H1 (cell line): Measurements from ENCODE around the gene ENOPH1. TPM values are rescaled to one million over a fixed set of nuclear protein-coding genes. Genes with fewer than 3 reads are reported as not detected.

Experiments
- JUND ChIP-seq: IDR thresholded peaks from 2 replicates; pipeline ENCODE4 v1.6.1; 2011; ENCODE audit warnings: mild to moderate bottlenecking, improper control_type of control experiment, low read length
- SRF ChIP-seq: IDR thresholded peaks from 2 replicates; pipeline ENCODE4 v1.6.1; 2011; ENCODE audit warnings: mild to moderate bottlenecking, low read depth, low read length, moderate library complexity
- TCF12 ChIP-seq: IDR thresholded peaks from 2 replicates; pipeline ENCODE4 v1.6.1; 2011; ENCODE audit warnings: low read depth, mild to moderate bottlenecking, low read length
- polyA plus RNA-seq, 7 experiments: library from polyadenylated mRNA; depleted of rRNA in 3 of 7; stranded (reverse) in 5 of 7; unstranded in 2 of 7; fragments of >200 nt in 5 of 7; fragments of 200-250 nt in 2 of 7; gene quantifications; 1 replicate in 5 of 7; 2 replicates in 1 of 7; 4 replicates in 1 of 7; pipeline versions ENCODE4 v1.2.1 to v1.2.3, GENCODE V29; 2011 to 2013; ENCODE audit warnings: missing spikeins in 2 of 7, mixed read lengths in 2 of 7
- total RNA-seq: library from RNA; stranded (reverse); fragmentation: NEBNext Ultra II Directional; extraction: Animal tissue kit (Norgen Biotek cat#: 25700); gene quantifications from 2 replicates; pipeline ENCODE4 v1.2.1, GENCODE V29; 2021

Gene ENOPH1
- total and polyA plus RNA-seq, 2 of the 8 experiments (the other 6 are each of a cell fraction or from before 2014, with no cell fraction given), result 25.1 to 89.3 TPM

DNA sequence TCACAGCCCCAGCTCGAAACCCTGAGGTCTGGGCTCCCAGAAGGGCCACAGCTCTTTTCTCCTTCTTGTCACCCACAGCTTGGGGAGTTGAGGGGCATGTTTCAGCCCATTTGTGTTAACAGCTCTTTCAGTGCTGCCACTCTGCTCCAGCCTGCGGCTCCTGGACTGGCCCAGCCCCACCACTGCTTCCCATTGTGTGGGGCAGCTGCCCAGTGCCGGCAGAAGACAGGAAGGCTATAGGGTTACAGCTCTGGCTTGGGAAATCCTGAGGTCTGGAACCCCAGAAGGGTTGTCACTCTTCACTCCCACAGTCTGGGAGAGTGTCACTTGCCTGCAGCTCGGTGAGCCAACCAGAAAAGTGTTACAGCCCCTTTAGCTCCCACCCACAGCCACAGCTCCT, 49.6 kb upstream of the ENOPH1 start (continued):
- TF ChIP-seq TCF12, result no peak
- no peak for TF ChIP-seq JUND
- TF ChIP-seq SRF, result no peak
